Ovary (tissue), 9 donors: ENCODE measurements around the gene BRD7. TPM values are rescaled to one million over a fixed set of nuclear protein-coding genes. Genes with fewer than 3 reads are reported as not detected.

Source experiments
- DNase-seq, 5 donors: peaks; one replicate each; pipeline ENCODE4 v3.0.0-alpha.2; 2019 to 2020
- H3K27ac ChIP-seq, 2 donors: fragments of 200-600 bp; one replicate each; pipeline versions ENCODE4 v1.5.1 to v1.8.0; 2019 to 2022
- H3K27me3 ChIP-seq: fragments of 200-600 bp; one replicate; pipeline ENCODE4 v1.8.0; 2022
- H3K36me3 ChIP-seq: fragments of 200-600 bp; sonication (generic); one replicate; pipeline ENCODE4 v1.5.1; 2019
- H3K4me1 ChIP-seq: one replicate; pipeline ENCODE4 v1.8.1; 2013; ENCODE audit warnings: mild to moderate bottlenecking, moderate library complexity; ENCODE audit not compliant: insufficient read depth
- H3K4me3 ChIP-seq: fragments of 200-600 bp; sonication (generic); one replicate; pipeline ENCODE4 v1.5.1; 2017
- H3K9me3 ChIP-seq, 2 donors: fragments of 200-600 bp in 1 of 2; sonication (generic) in 1 of 2; one replicate each; pipeline versions ENCODE4 v1.5.1 to v1.8.1; 2013 to 2019; ENCODE audit warnings: mild to moderate bottlenecking in 1 of 2, moderate library complexity in 1 of 2
- CTCF ChIP-seq, 3 donors: fragments of 450-650 bp in 2 of 3; fragments of 200-600 bp in 1 of 3; IDR thresholded peaks; one replicate each; pipeline versions ENCODE4 v1.5.1 to v1.8.0; 2016 to 2022; ENCODE audit warnings: antibody characterized with exemption in 3 of 3, mild to moderate bottlenecking in 1 of 3
- EP300 ChIP-seq: sonication (generic); formaldehyde crosslinking; IDR thresholded peaks from one replicate; pipeline ENCODE4 v1.6.1; 2017; ENCODE audit warnings: antibody characterized with exemption
- POLR2A ChIP-seq: fragments of 450-650 bp; IDR thresholded peaks from one replicate; pipeline ENCODE4 v1.6.1; 2017; ENCODE audit warnings: antibody characterized with exemption, mild to moderate bottlenecking, moderate library complexity
- WGBS, 3 donors: extraction: QIAGEN DNeasy Blood & Tissue Kit in 1 of 3; methylation state at CpG; one replicate each; pipeline versions ENCODE4 v1.1.5 to v1.1.7; 2013 to 2017; 5-methylcytosine and 5-hydroxymethylcytosine counted together
- intact Hi-C, 4 donors: fragments of 100-400 bp; cut with DNase I; formaldehyde crosslinking; loops; one replicate each; pipeline versions ENCODE4 v1.11.0 to v1.15.1; 2022 to 2023
- polyA plus RNA-seq, 2 donors: library from polyadenylated mRNA; stranded (reverse); fragments of 200-250 nt in 1 of 2; fragments of 350-450 nt in 1 of 2; fragmentation: Illumina TruSeq in 1 of 2; extraction: RNeasy Lipid Tissue Mini Kit (QIAGEN cat#74804) in 1 of 2; gene quantifications; one replicate each; pipeline ENCODE4 v1.2.3, GENCODE V29; 2013 to 2014
- total RNA-seq, 7 donors: library from RNA; depleted of rRNA in 2 of 7; stranded (reverse); fragments of >200 nt in 2 of 7; fragmentation: NEBNext Ultra II Directional in 3 of 7; extraction: Animal tissue kit (Norgen Biotek cat#: 25700) in 3 of 7; gene quantifications; one replicate each; pipeline versions ENCODE4 v1.1.0 to v1.2.4, GENCODE V29; 2016 to 2023
- donor health status: DM: no; HTN: no; CAD: no; lungs with moderate emphysema.
- donor health status: DM: no; HTN: no; CAD: no.
- donor health status: Bipolar disorder and iron deficiency.
- donor health status: DM: yes; HTN: yes; CAD: no.
- donor health status: DM: no; HTN: no; CAD: no.
- donor health status: DM: yes; HTN: yes; CAD: no.

The BRD7 gene
- total and polyA plus RNA-seq, 9 donors, result 30.0 to 75.1 (median 53.5) TPM

- Histone ChIP-seq H3K36me3 (no peaks in the 10 kb centered on the region), H3K27ac (peak overlapping the region in 1 of 2 donors; percentile 39), H3K27me3 (no peaks in the 10 kb centered on the region), H3K4me3 (peak overlapping the region; percentile 77), H3K9me3 (no peaks in the 10 kb centered on the region), H3K4me1 (peaks cover 2% of the 10 kb centered on the region)
- no peak for DNase-seq
- intact Hi-C loops, result loop anchor here in 2 of 4 donors (10.0 kb wide), 3 partner anchors 154 to 344 kb away; partner anchors contain the start of gene CNEP1R1 (in 1 of the 2)
- no peak for TF ChIP-seq POLR2A
- WGBS, 3 donors, result 3 to 7% (median 4%) methylated on average over 7 of the region's 7 CpGs
Measured at GRCh38 chr16:50369133-50369804, 481 bp upstream of the BRD7 start.

DNA sequence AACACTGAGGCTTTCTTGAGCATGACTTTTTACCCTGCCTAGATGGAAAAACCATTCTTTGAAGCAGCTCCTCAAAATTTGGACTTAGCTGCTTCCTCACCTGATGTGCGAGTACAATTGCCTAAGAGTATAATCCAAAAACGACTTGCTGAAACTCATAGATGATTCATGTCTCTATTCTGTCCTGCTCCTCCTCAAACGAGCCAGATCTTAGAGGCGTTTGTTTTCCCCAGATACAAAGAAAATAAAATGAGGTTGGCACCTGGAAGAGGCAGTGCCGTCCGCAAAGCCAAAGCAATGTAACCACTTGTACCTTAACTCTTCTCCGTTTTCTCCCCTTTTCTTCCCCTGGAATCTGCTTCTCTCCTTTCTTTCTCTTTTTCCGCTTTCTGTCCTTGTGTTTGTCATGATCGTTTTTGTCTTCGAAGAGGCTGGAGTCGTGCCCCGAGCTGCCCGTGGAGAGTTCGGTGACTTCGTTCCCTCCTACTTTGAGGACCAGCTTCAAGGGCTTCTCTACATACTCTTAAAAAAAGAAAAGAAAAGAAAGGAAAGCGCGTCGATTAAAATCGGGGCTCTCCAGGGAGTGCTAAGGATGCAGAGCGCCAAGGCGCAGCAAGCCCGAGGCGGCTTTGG is 895 bp downstream of the BRD7 start:
- Histone ChIP-seq H3K4me1 (peaks cover 2% of the 10 kb centered on the region), H3K9me3 (no peaks in the 10 kb centered on the region), H3K4me3 (peak overlapping the region; percentile 77), H3K27ac (peak overlapping the region in 1 of 2 donors; percentile 46), H3K27me3 (no peaks in the 10 kb centered on the region), H3K36me3 (no peaks in the 10 kb centered on the region)
- WGBS, 3 donors, result 2 to 3% (median 3%) methylated on average over 23 of the region's 23 CpGs
- TF ChIP-seq EP300 (no peak), CTCF (IDR thresholded peaks at IDR 0.05) (no peak), POLR2A (no peak)
- DNase-seq, result no peak
- intact Hi-C loops, result loop anchor here in 2 of 4 donors (10.0 kb wide), 3 partner anchors 153 to 343 kb away; partner anchors contain the start of gene CNEP1R1 (in 1 of the 2)

DNA sequence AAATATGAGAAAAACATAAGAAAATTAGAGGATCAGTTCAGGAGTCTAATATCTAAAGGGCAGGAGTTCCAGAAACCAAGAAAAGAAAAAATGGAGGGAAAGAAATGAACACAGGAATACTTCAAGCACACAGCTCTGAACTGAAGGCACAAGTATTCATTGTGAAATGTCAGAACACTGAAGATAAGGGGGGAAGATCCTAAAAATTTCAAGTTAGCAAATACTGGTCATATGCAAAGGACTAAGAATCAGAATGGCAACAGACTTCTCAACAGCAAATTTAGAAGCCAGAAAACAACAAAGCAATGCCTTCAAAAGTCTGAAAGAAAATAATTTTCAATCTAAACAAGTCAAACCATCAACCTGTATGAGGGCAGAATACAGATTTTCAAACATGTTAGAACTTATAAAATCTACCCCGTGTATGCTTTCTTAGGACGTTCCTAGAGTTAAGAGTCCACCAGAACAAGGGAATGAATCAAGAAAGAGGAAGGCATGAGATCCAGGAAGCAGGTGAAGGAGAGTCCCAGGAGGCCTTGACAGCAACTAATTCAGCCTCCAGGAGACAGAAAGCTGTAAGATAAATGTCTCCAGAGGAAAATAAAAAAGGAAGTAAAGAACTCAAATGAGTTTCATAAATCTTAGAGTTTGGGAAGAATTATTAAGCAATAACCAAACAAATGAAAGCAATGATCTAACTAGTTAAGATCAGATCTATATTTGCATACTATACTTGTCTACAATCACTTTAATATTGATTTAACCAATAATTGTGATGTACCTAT is 2.8 kb downstream of the BRD7 start:
- Histone ChIP-seq H3K4me1 (peaks cover 4% of the 10 kb centered on the region), H3K4me3 (no peak overlapping the region), H3K36me3 (no peaks in the 10 kb centered on the region), H3K9me3 (no peaks in the 10 kb centered on the region), H3K27ac (no peak overlapping the region), H3K27me3 (no peaks in the 10 kb centered on the region)
- intact Hi-C loops, result loop anchor here in 2 of 4 donors (10.0 kb wide), 3 partner anchors 151 to 341 kb away; partner anchors contain the start of gene CNEP1R1 (in 1 of the 2)
- no peak for DNase-seq
- 42 to 69% (median 48%) methylated on average over 2 of the region's 2 CpGs for WGBS, 3 donors
- TF ChIP-seq CTCF (IDR thresholded peaks at IDR 0.05), result no peak
- TF ChIP-seq EP300, result no peak
- TF ChIP-seq POLR2A, result no peak

- Histone ChIP-seq H3K27ac (no peak overlapping the region), H3K9me3 (no peaks in the 10 kb centered on the region), H3K36me3 (no peaks in the 10 kb centered on the region), H3K4me1 (peaks cover 6% of the 10 kb centered on the region), H3K27me3 (no peaks in the 10 kb centered on the region), H3K4me3 (no peak overlapping the region)
- DNase-seq, result no peak
- WGBS, 3 donors, result 53 to 91% (median 89%) methylated on average over 10 of the region's 10 CpGs
- no peak for TF ChIP-seq CTCF (IDR thresholded peaks at IDR 0.05)
- intact Hi-C loops, result loop anchor here in 2 of 4 donors (10.0 kb wide), 3 partner anchors 149 to 339 kb away; partner anchors contain the start of gene CNEP1R1 (in 1 of the 2)
Measured at GRCh38 chr16:50363656-50364055, 5.1 kb downstream of the BRD7 start.
